ENCODE measurements around the gene TM9SF3.

Gene TM9SF3

GRCh38 chr10:96586419-96587263 is at the start of gene TM9SF3:
Gene TM9SF3, minus strand, starts transcription at chr10:96587012. Its CDS starts 177 bp downstream, at chr10:96586835.
- peak; percentile 58 for DNase-seq

- no peak for DNase-seq
These were observed 49.7 kb upstream of the TM9SF3 start for GRCh38 chr10:96636551-96636950.

DNA sequence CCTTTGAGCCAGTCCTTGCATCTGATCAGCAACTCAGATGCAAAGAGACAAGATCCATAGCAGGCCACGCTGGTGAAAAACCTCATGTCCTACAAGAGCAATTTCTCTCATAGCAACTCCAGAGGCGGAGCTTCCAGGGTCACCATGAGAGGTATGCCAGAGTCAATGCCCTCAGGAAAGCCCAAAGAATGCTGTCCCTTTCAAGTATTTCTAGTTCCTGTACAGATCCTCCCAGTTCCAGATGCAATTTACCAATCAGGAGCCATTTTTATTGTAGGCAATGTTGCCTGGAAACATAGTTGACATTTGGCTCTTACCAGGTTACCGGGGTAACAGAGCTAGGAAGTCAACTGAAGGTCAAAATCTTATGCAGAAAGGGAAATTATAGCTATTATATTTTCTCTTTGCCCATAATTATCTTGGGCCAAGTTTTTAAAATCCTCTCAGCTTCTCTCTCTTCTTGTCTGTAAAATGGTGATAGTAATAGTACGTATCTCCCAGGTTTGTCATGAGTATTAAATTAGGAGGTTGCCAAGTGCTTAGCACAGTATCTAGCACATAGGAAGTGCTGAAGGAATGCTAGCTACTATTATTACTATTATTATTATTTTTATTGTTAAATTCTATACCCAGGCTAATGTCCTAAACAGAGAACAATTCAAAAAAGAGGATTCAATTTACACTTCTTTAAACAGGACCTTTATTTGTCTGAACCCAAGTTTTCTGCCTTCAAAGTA is 46.3 kb upstream of the TM9SF3 start:
- DNase-seq: no peak

DNA sequence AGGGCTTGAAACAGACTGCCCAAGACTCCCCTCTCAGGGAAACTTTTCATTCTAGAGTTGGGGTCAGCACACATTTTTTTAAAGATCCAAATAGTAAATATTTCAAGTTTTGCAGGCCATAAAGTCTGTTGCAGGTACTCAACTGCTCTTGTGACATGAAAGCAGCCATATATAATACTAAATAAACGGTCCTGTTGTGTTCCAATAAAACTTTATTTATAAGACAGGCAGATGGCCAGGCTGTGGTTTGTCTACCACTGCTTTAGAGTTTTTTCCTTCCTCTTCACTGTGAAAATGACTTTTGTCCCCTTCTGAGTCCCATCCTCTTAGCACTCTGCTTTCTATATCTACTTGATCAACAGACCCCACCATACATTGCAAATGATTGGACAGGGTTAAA is 40.5 kb upstream of the TM9SF3 start:
- no peak for DNase-seq

DNA sequence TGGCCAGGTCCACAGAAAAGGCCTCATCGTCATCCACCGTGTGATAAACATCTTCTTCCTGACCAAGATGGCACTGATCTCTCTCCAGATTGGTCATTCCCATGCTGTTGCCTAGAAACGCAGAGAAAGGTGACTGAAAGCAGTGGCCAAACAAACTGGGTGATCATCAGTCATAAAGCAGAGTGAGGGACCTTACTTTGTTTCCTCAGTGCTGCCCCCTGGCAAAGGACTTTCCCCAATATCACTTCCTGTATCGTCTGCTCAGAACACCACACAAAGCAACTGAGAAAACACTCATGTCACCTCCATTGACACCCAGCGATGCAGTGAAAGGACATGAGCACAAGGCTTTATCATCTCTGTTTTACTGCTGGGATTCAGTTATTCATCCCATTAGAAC is 40.0 kb upstream of the TM9SF3 start:
- no peak for DNase-seq

DNA sequence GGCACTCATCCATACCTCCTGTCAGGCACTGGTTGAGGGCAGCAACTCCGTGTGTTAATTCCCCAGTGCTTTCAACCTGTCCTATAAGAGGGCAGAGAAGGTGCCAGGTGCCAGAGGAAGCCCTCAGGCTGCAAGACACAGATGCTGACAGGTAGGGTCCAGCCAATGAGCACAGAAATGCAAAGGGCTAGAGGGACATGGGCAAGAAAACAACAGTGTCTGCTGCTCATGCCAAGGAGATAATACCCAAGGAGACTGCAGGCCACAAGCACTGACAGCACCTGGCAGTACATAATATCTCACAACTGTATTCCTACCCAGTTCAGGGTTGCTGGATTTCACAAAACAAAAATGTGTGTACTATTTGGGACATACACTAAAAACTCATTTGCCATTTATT is 38.4 kb upstream of the TM9SF3 start:
- DNase-seq: no peak

GRCh38 chr10:96622013-96622787 is 35.4 kb upstream of the TM9SF3 start:
- no peak for DNase-seq

GRCh38 chr10:96619796-96620773 is 33.3 kb upstream of the TM9SF3 start:
- DNase-seq: no peak

DNA sequence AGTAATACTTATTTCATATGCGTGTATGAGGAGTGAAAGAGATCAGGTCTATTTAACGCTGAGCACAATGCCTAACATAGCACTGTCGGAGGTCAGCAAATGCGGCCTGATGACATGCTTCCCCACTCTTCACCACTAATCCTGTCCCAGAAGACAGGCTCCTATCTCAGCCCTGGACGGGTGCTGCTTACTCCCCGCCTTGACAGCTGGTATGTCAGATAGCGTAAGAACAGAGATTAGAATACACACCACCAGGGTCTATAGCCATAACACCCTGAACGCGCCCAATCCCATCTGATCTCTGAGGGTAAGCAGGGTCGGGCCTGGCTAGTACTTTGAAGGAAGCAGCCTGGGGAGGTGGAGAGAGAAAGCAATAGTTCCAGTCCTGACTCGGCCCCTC is 32.3 kb upstream of the TM9SF3 start:
- no peak for DNase-seq

DNA sequence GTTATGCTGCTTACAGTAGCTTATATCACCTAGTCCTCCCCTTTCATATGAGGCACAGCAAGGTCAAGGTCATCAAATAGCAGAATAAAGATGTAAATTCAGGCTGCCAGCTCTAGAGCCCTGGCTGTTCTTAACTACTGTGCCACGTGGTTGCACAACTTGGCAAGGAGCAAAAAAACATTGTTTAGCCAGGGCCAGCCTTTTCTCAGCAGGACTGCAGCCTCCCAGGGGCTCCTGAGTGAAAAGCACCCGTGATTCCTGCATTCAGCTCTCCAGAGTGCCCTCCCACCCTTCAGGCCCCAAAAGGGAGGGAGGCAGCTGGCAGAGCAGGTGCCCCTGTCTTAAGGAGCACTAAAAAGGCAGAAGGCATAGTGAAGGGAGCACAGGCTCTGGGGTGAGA is 31.8 kb upstream of the TM9SF3 start:
- DNase-seq: no peak

DNA sequence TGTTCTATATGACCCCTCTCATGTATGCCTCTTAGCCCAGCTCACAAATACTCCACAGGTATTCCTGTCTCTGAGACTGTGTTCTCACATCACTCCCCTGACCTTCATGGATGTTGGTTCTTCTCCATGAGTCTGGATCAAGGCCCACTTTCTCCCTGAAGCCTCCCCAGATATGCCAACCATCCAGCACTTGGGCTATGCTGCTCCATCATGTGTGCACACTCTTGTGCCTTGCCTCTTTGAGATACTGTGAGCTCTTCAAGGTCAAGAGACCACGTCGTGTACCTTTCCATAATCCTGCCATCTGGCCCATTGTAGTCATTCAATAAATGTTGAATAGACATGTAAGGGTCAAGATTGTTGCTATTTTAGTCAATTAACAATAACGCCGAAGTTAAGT is 30.1 kb upstream of the TM9SF3 start:
- no peak for DNase-seq

- DNase-seq: no peak
These were observed 27.7 kb upstream of the TM9SF3 start for GRCh38 chr10:96614515-96614914.

GRCh38 chr10:96613576-96613975 is 26.8 kb upstream of the TM9SF3 start:
- DNase-seq: no peak

DNA sequence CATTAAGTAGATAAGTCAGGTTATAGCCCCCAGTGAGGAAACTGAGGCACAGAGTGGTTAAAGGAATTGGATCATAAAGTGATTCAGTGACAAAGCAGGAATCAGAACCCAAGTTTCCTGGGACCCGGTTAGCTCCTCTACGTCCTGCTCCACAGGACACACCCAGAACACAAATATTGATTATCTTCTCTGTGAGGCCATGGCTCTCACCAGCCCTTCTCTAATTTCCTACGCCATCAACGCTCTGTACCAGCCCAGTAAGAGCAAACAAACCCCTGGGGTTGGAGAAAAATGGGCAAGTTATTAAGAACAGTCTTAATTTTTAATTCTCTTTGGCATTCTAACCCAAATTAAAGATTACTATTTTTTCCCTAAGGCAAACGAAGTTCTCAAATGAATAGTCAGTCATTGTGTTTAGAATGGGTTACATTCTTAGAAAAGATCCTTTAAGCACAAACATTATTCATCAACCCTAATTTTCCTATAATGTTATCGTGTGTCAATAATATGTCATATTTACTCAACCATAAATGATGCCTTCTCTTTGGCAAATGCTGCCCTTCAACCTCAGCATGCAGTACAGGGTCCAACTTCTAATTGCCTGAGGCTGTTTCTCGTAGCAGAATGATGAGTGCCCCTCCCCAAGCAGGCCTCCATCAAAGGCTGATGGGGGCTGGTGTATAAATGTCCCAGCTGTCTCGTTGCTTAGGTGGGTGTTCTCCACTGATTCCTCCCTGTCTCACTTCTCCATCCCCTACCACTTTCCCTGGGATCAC is 25.4 kb upstream of the TM9SF3 start:
- DNase-seq: no peak

- DNase-seq: no peak
These were observed 24.0 kb upstream of the TM9SF3 start for GRCh38 chr10:96610817-96611216.

DNA sequence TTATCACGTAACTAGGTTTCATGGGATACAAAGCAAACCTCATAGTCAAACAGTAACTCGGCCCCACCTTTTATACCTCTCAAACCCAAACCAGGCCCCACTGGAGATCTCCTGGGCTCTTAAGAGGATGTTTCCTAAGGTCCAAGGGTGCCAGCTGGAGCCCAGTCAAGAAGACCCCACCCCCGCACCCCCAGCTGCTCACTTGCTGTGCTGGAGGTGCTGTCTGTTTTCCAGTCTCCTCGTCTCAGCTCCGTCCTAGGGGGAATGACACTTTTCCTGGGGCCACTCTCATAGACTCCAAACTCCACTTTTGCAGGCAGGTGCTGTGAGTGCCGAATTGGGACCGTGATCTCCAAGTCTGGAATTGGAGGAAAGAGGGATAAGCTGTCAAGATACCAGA is 22.7 kb upstream of the TM9SF3 start:
- no peak for DNase-seq

GRCh38 chr10:96608805-96609204 is 22.0 kb upstream of the TM9SF3 start:
- DNase-seq: no peak

GRCh38 chr10:96608262-96608661 is 21.4 kb upstream of the TM9SF3 start:
- DNase-seq: no peak

- no peak for DNase-seq
These were observed 20.1 kb upstream of the TM9SF3 start for GRCh38 chr10:96606946-96607345.

DNA sequence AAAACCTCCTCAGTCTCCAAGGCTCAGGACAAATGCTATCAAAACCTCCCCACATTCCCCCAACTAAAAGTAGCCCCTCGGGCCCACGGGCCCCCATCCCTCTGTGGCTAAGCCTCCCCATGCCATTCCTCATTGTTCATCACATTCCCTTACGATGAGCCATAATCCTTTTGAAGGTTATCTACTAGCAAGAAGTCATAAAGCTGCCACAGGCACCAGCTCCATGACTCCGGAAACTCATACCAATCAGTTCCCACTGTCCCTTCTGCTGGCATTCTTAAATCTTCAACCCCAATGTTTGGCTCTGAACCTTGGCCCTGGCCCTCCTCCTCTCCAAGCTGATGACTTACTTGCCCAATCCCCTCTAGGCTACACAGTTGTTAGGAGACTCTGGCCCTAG is 19.4 kb upstream of the TM9SF3 start:
- DNase-seq: no peak

DNA sequence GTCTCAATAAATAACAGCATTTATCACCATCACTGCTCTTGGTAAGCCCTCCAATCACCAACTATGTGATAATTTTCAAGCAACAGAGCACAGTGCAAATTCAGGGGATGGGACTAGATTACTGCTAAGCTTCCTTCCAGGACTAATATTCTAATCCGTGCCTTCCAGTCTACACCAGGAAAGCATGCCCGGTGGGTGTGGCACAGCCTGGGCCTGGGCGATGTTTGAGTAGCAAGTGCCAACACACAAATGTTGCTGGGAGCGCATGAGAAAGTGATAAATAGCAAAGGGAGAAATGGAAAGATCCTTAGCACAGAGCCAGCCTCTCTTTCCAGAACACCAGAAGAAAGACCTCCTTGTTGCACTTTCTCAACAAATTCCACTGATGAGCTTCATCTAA is 13.5 kb upstream of the TM9SF3 start:
- no peak for DNase-seq

DNA sequence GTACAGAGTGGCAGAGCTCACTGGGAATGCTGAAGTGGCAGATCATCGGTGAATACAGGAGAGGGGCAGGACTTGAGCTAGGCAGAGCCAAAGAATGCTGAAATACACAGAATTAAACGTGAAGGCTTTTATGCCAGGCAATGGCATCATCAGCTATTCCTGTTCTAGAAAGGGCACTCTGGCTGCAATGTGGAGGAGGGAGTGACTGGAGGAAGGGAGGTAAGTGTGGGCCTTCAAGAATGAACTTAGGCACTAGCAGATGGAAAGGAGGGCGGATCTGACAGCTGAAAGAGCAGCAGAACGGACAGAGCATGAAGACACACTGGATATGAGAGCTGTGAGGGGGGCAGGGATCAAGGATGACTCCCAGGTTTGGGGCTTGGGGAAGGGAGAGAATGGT is 12.0 kb upstream of the TM9SF3 start:
- DNase-seq: no peak
